Suprapubic skin (tissue), 4 donors: ENCODE measurements around the gene GLOD5.

ENCODE experiments used
- EP300 ChIP-seq: sonication (generic); formaldehyde crosslinking; IDR thresholded peaks from one replicate; pipeline ENCODE4 v1.6.1; 2017; ENCODE audit warnings: antibody characterized with exemption
- POLR2A ChIP-seq, 2 donors: fragments of 450-650 bp; IDR thresholded peaks; one replicate each; pipeline ENCODE4 v1.6.1; 2017; ENCODE audit warnings: antibody characterized with exemption in 2 of 2, mild to moderate bottlenecking in 2 of 2, moderate library complexity in 2 of 2
- POLR2AphosphoS5 ChIP-seq, 3 donors: sonication (generic); formaldehyde crosslinking; IDR thresholded peaks; one replicate each; pipeline ENCODE4 v1.6.1; 2017; ENCODE audit warnings: antibody characterized with exemption in 3 of 3
- TF ChIP-seq, protein P1 (sequence below), 2 donors: fragments of 200-600 bp in 1 of 2; fragments of 450-650 bp in 1 of 2; sonication (generic) in 1 of 2; IDR thresholded peaks; one replicate each; pipeline ENCODE4 v1.5.1; 2016 to 2019; ENCODE audit warnings: antibody characterized with exemption in 2 of 2, mild to moderate bottlenecking in 1 of 2, moderate library complexity in 1 of 2

DNA sequence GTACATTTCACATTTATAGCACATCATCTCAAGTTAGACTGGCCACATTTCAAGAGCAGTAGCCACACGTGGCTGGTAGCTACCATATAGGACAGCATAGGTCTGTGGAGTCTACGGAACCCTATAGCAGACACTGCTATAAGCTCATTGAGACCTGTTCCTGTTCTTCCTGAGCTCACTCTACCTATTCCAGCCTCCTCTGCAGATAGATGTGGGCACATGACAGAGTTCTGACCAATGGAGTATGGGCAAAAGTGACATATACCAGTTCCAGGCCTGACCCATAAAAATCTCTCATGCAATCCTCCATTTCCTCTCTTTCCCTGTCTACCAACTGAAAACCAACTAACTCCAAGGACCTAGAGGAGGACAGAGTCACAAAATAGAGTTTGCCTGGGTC, 36.8 kb downstream of the GLOD5 start:
- TF ChIP-seq POLR2AphosphoS5 (IDR thresholded peaks at IDR 0.05) (no peak), POLR2A (IDR thresholded peaks at IDR 0.05) (no peak), EP300 (no peak)
- TF ChIP-seq, protein P1, sequence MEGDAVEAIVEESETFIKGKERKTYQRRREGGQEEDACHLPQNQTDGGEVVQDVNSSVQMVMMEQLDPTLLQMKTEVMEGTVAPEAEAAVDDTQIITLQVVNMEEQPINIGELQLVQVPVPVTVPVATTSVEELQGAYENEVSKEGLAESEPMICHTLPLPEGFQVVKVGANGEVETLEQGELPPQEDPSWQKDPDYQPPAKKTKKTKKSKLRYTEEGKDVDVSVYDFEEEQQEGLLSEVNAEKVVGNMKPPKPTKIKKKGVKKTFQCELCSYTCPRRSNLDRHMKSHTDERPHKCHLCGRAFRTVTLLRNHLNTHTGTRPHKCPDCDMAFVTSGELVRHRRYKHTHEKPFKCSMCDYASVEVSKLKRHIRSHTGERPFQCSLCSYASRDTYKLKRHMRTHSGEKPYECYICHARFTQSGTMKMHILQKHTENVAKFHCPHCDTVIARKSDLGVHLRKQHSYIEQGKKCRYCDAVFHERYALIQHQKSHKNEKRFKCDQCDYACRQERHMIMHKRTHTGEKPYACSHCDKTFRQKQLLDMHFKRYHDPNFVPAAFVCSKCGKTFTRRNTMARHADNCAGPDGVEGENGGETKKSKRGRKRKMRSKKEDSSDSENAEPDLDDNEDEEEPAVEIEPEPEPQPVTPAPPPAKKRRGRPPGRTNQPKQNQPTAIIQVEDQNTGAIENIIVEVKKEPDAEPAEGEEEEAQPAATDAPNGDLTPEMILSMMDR (IDR thresholded peaks at IDR 0.05) = no peak
